Hindlimb muscle (tissue), 1 donor: ENCODE data around the gene AQP1. TPM values are rescaled to one million over a fixed set of nuclear protein-coding genes. Genes with fewer than 3 reads are reported as not detected.

ENCODE experiments used
- polyA plus RNA-seq: library from polyadenylated mRNA; unstranded; fragments of 120-200 nt; gene quantifications from one replicate; pipeline ENCODE4 v1.2.1, GENCODE V29; 2013; ENCODE audit not compliant: insufficient read length

Gene AQP1
- polyA plus RNA-seq, 1 donor: 116 TPM

Other genes starting within 250 kb of the AQP1 start
- 1.9 TPM for gene CRHR2, start 229.4 kb upstream of the AQP1 start, polyA plus RNA-seq
- 11.9 TPM for gene INMT, start 159.7 kb upstream of the AQP1 start, polyA plus RNA-seq
- gene MINDY4, start 140.4 kb upstream of the AQP1 start, polyA plus RNA-seq: 4.7 TPM
- gene GHRHR, start 52.1 kb downstream of the AQP1 start, polyA plus RNA-seq: 0.58 TPM
- gene ADCYAP1R1, start 140.5 kb downstream of the AQP1 start, polyA plus RNA-seq: 10.5 TPM